Prostate gland (tissue), 2 donors: ENCODE results near the gene ZNF513. TPM values are rescaled to one million over a fixed set of nuclear protein-coding genes. Genes with fewer than 3 reads are reported as not detected.
A peak's percentile ranks its signal among the peaks of the same experiment; 100 is the strongest.

Experiments used
- DNase-seq: peaks from one replicate; pipeline ENCODE4 v3.0.0-alpha.2; 2019; ENCODE audit warnings: low spot score
- H3K27ac ChIP-seq, 2 donors: fragments of 200-600 bp; sonication (generic); 2 replicates each; pipeline ENCODE4 v1.5.1; 2017 to 2019
- H3K27me3 ChIP-seq: fragments of 200-600 bp; sonication (generic); replicated peaks from 2 replicates; pipeline ENCODE4 v1.5.1; 2019; ENCODE audit not compliant: insufficient read depth
- H3K36me3 ChIP-seq, 2 donors: fragments of 200-600 bp; sonication (generic); 1 replicate in 1 of 2; 2 replicates in 1 of 2; pipeline versions ENCODE4 v1.5.1 to v1.8.1; 2017 to 2019
- H3K4me1 ChIP-seq: fragments of 200-600 bp; sonication (generic); replicated peaks from 2 replicates; pipeline ENCODE4 v1.5.1; 2019
- H3K4me3 ChIP-seq, 2 donors: fragments of 200-600 bp; sonication (generic); 2 replicates each; pipeline ENCODE4 v1.5.1; 2017 to 2019
- H3K9me3 ChIP-seq: fragments of 200-600 bp; sonication (generic); 2 replicates; pipeline ENCODE4 v1.5.1; 2017
- CTCF ChIP-seq, 4 experiments: fragments of 200-600 bp in 2 of 4; fragments of 450-650 bp in 2 of 4; sonication (generic) in 2 of 4; IDR thresholded peaks; 1 replicate in 3 of 4; 2 replicates in 1 of 4; pipeline ENCODE4 v1.5.1; 2016 to 2019; ENCODE audit warnings: antibody characterized with exemption in 4 of 4, mild to moderate bottlenecking in 2 of 4, moderate library complexity in 2 of 4
- POLR2A ChIP-seq: fragments of 450-650 bp; IDR thresholded peaks from one replicate; pipeline ENCODE4 v1.6.1; 2016; ENCODE audit warnings: antibody characterized with exemption, mild to moderate bottlenecking
- POLR2AphosphoS5 ChIP-seq: sonication (generic); formaldehyde crosslinking; IDR thresholded peaks from one replicate; pipeline ENCODE4 v1.6.1; 2017; ENCODE audit warnings: antibody characterized with exemption
- WGBS: methylation state at CpG from one replicate; pipeline ENCODE4 v1.1.5; 2018; 5-methylcytosine and 5-hydroxymethylcytosine counted together
- intact Hi-C: fragments of 100-400 bp; cut with DNase I; formaldehyde crosslinking; loops from one replicate; pipeline ENCODE4 v1.14.2; 2022
- total RNA-seq, 2 donors: library from RNA; depleted of rRNA; stranded (reverse); fragments of >200 nt; gene quantifications; one replicate each; pipeline ENCODE4 v1.1.0, GENCODE V29; 2016

ZNF513 gene
- total RNA-seq, 2 donors from 2014 or later = 9.0 to 22.0 TPM

GRCh38 chr2:27363933-27364332 lies 16.6 kb downstream of the ZNF513 start:
- no peaks in the 10 kb centered on the region for H3K9me3 ChIP-seq
- peaks cover 15 to 21% of the 10 kb centered on the region in 2 donors for H3K36me3 ChIP-seq
- H3K4me1 ChIP-seq = peaks cover 5% of the 10 kb centered on the region
- no peak for DNase-seq
- intact Hi-C loops = no loop called here
- H3K4me3 ChIP-seq = no peak overlapping the region
- no peak overlapping the region for H3K27ac ChIP-seq
- 90% methylated on average over 2 of the region's 2 CpGs for WGBS
- no peaks in the 10 kb centered on the region for H3K27me3 ChIP-seq
- no peak for TF ChIP-seq POLR2AphosphoS5
- TF ChIP-seq CTCF (IDR thresholded peaks at IDR 0.05) = no peak
- TF ChIP-seq POLR2A = no peak

- no peak overlapping the region for H3K27ac ChIP-seq
- TF ChIP-seq POLR2AphosphoS5 (no peak), CTCF (IDR thresholded peaks at IDR 0.05) (no peak), POLR2A (no peak)
- no peaks in the 10 kb centered on the region for H3K4me1 ChIP-seq
- no peaks in the 10 kb centered on the region for H3K27me3 ChIP-seq
- 87% methylated on average over 4 of the region's 4 CpGs for WGBS
- H3K36me3 ChIP-seq = peaks cover 14 to 21% of the 10 kb centered on the region in 2 donors
- no peaks in the 10 kb centered on the region for H3K9me3 ChIP-seq
- no peak overlapping the region for H3K4me3 ChIP-seq
- no peak for DNase-seq
- intact Hi-C loops = no loop called here
Observed at GRCh38 chr2:27362678-27363420, 17.7 kb downstream of the ZNF513 start.

- no peak for TF ChIP-seq CTCF (IDR thresholded peaks at IDR 0.05)
- peak; percentile 42 for TF ChIP-seq POLR2A
- TF ChIP-seq POLR2AphosphoS5 = peak; percentile 94
- Histone ChIP-seq H3K36me3 (no peaks in the 10 kb centered on the region), H3K9me3 (no peaks in the 10 kb centered on the region), H3K27me3 (no peaks in the 10 kb centered on the region), H3K27ac (peak within 1 kb of the TSS; percentile 79 to 83), H3K4me3 (peak within 1 kb of the TSS; percentile 70 to 87), H3K4me1 (peaks cover 4% of the 10 kb centered on the region)
- intact Hi-C loops = loop anchor here (5.0 kb wide), 1 partner anchor 34 kb away; the partner anchor contains the start of gene MPV17
- under 1% methylated on average over 58 of the region's 67 CpGs for WGBS
- peak; percentile 94 for DNase-seq
Observed at GRCh38 chr2:27356382-27357181, 24.0 kb downstream of the ZNF513 start, which contains the start of gene GTF3C2. TSS of gene GTF3C2 (minus strand) at chr2:27356764. CDS start at chr2:27343554, 13,210 bp downstream.

GRCh38 chr2:27356056-27356381 lies 24.5 kb downstream of the ZNF513 start:
- intact Hi-C loops = loop anchor here (5.0 kb wide), 1 partner anchor 34 kb away; the partner anchor contains the start of gene MPV17
- Histone ChIP-seq H3K4me1 (peaks cover 4% of the 10 kb centered on the region), H3K27me3 (no peaks in the 10 kb centered on the region), H3K27ac (peak overlapping the region; percentile 79 to 83), H3K36me3 (no peaks in the 10 kb centered on the region), H3K4me3 (peak overlapping the region; percentile 70 to 87), H3K9me3 (no peaks in the 10 kb centered on the region)
- under 1% methylated on average over 12 of the region's 12 CpGs for WGBS
- no peak for DNase-seq
- TF ChIP-seq POLR2A = no peak
- TF ChIP-seq POLR2AphosphoS5 = no peak

- Histone ChIP-seq H3K36me3 (no peaks in the 10 kb centered on the region), H3K27ac (no peak overlapping the region), H3K27me3 (no peaks in the 10 kb centered on the region), H3K4me1 (peaks cover 4% of the 10 kb centered on the region), H3K4me3 (no peak overlapping the region), H3K9me3 (no peaks in the 10 kb centered on the region)
- intact Hi-C loops = no loop called here
- no peak for TF ChIP-seq POLR2AphosphoS5
- TF ChIP-seq CTCF (IDR thresholded peaks at IDR 0.05) = no peak
- no peak for TF ChIP-seq POLR2A
- 96% methylated on average over 7 of the region's 7 CpGs for WGBS
- DNase-seq = no peak
Observed at GRCh38 chr2:27354597-27354927, 26.0 kb downstream of the ZNF513 start.
